ENCODE data around the gene GRIP1. TPM values are rescaled to one million over a fixed set of nuclear protein-coding genes. Genes with fewer than 3 reads are reported as not detected.

The GRIP1 gene
- total RNA-seq, 2 experiments from 2014 or later: 5.4 TPM

DNA sequence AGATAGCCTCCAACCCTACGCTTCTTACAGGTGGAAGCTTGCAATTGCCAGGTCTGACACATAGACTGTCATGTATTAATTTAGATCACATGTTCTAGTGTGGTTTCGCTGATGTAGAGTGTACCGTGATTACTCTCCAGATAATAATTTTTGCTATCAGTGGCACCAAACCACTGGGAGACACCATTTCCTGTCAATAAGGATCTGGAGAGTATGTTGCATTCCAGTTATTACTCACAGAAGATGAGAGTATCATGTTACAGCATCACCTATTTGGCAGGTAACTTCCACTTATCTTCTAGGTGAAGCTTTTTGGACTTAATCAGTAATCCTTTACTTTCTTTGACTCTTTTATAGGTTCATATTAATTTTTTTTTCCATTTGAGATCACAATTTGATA lies 229.3 kb downstream of the GRIP1 start:
- no peak overlapping the region for H3K4me3 ChIP-seq (ENCODE audit: low read length)
- Mint-ChIP-seq H3K4me3 (no peak overlapping the region), H3K4me1 (ENCODE audit: low read depth) (no peaks in the 10 kb centered on the region), H3K9me3 (no peaks in the 10 kb centered on the region), H3K36me3 (ENCODE audit: low read depth) (no peaks in the 10 kb centered on the region), H3K27ac (no peak overlapping the region), H3K27me3 (no peaks in the 10 kb centered on the region)
- H3K4me1 ChIP-seq (ENCODE audit: insufficient read depth, low read length): no peaks in the 10 kb centered on the region
- DNase-seq: no peak
- H3K36me3 ChIP-seq (ENCODE audit: insufficient read depth, low read length): no peaks in the 10 kb centered on the region
- peaks cover 0 to 3% of the 10 kb centered on the region in 2 experiments for H3K9me3 ChIP-seq (ENCODE audit: control insufficient read depth in 1 of 2, insufficient read depth in 1 of 2, low read length in 2 of 2)
- H3K27me3 ChIP-seq (ENCODE audit: control insufficient read depth in 1 of 2, insufficient read depth in 2 of 2, low read length in 2 of 2): peaks cover 0 to 3% of the 10 kb centered on the region in 2 experiments
- TF ChIP-seq CTCF (IDR thresholded peaks at IDR 0.05): no peak
- intact Hi-C loops (cut with DNase I, micrococcal nuclease): no loop called here
- ChIA-PET POLR2A (no interaction called here), CTCF (interaction anchor here (1.1 kb wide), 1 partner anchor 14 kb away, joined by 4 read pairs; no protein-coding TSS in a partner anchor)
- no peak overlapping the region for H3K27ac ChIP-seq (ENCODE audit: low read depth in 1 of 2, low read length in 2 of 2)
- ATAC-seq (ENCODE audit: poor library complexity): no peak

DNA sequence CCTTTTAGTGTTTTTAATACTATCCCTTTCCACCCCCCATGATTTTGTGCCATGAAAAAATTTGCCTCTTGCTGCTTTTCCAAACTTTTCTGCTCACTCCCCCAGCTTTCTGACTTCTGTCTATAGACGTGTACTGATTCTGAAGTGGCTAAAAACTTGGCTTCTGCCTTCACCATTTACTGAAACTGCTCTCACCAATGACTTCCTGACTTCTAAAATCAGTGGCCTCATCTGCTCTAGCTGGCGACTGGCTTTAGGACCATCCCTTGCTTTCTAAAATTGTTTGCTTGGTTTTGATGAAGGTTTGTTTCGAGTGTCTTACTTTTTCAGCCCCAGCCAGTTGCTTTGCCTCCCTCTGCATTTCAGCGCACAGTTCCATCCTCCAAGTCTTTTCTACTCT lies 231.2 kb downstream of the GRIP1 start:
- Mint-ChIP-seq H3K4me3 (no peak overlapping the region), H3K27me3 (no peaks in the 10 kb centered on the region), H3K4me1 (ENCODE audit: low read depth) (no peaks in the 10 kb centered on the region), H3K36me3 (ENCODE audit: low read depth) (no peaks in the 10 kb centered on the region), H3K27ac (no peak overlapping the region), H3K9me3 (no peaks in the 10 kb centered on the region)
- ChIA-PET POLR2A (no interaction called here), CTCF (no interaction called here)
- intact Hi-C loops (cut with DNase I, micrococcal nuclease): no loop called here
- no peak for ATAC-seq (ENCODE audit: poor library complexity)
- no peak for DNase-seq
- H3K36me3 ChIP-seq (ENCODE audit: insufficient read depth, low read length): no peaks in the 10 kb centered on the region
- H3K4me3 ChIP-seq (ENCODE audit: low read length): no peak overlapping the region
- TF ChIP-seq CTCF (IDR thresholded peaks at IDR 0.05): no peak
- H3K4me1 ChIP-seq (ENCODE audit: insufficient read depth, low read length): no peaks in the 10 kb centered on the region
- no peak overlapping the region for H3K27ac ChIP-seq (ENCODE audit: low read depth in 1 of 2, low read length in 2 of 2)
- peaks cover 0 to 3% of the 10 kb centered on the region in 2 experiments for H3K9me3 ChIP-seq (ENCODE audit: control insufficient read depth in 1 of 2, insufficient read depth in 1 of 2, low read length in 2 of 2)
- H3K27me3 ChIP-seq (ENCODE audit: control insufficient read depth in 1 of 2, insufficient read depth in 2 of 2, low read length in 2 of 2): peaks cover 0 to 3% of the 10 kb centered on the region in 2 experiments

DNA sequence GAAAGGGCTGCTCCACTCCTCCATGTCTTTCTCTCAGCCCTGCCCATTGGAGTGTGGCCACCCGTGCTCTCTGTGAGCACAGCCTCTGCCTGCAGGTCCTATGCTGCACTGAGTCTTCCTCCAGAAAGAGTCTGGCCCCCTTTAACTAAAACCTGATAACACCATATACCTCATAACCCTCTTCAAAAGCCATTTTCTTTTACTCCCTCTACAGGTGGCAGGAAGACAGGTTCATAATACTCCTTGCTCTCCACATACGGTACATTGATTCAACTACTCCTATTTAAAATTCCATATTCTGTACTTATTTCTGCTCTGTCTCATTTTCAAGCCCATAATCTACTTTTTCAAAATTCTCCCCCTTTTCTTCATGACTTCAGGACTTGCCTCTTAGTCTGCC lies 232.6 kb downstream of the GRIP1 start:
- no peak for ATAC-seq (ENCODE audit: poor library complexity)
- Histone ChIP-seq H3K27ac (ENCODE audit: low read depth in 1 of 2, low read length in 2 of 2) (no peak overlapping the region), H3K4me3 (ENCODE audit: low read length) (no peak overlapping the region), H3K36me3 (ENCODE audit: insufficient read depth, low read length) (no peaks in the 10 kb centered on the region), H3K27me3 (ENCODE audit: control insufficient read depth in 1 of 2, insufficient read depth in 2 of 2, low read length in 2 of 2) (peaks cover 0 to 3% of the 10 kb centered on the region in 2 experiments), H3K9me3 (ENCODE audit: control insufficient read depth in 1 of 2, insufficient read depth in 1 of 2, low read length in 2 of 2) (peaks cover 0 to 3% of the 10 kb centered on the region in 2 experiments), H3K4me1 (ENCODE audit: insufficient read depth, low read length) (no peaks in the 10 kb centered on the region)
- POLR2A ChIA-PET: no interaction called here
- no peaks in the 10 kb centered on the region for H3K27me3 Mint-ChIP-seq
- H3K36me3 Mint-ChIP-seq (ENCODE audit: low read depth): no peaks in the 10 kb centered on the region
- intact Hi-C loops (cut with DNase I, micrococcal nuclease): no loop called here
- H3K27ac Mint-ChIP-seq: no peak overlapping the region
- CTCF ChIA-PET: no interaction called here
- TF ChIP-seq CTCF (IDR thresholded peaks at IDR 0.05): no peak
- H3K9me3 Mint-ChIP-seq: no peaks in the 10 kb centered on the region
- DNase-seq: no peak
- H3K4me3 Mint-ChIP-seq: no peak overlapping the region
- H3K4me1 Mint-ChIP-seq (ENCODE audit: low read depth): no peaks in the 10 kb centered on the region

Measured in CD4-positive, alpha-beta T cell (primary cell).